Measurements from ENCODE around the gene LCLAT1. TPM values are rescaled to one million over a fixed set of nuclear protein-coding genes. Genes with fewer than 3 reads are reported as not detected.
"Not testable (repeated sequence)": the region's sequence is repeated elsewhere in the genome, so short reads cannot be mapped to it uniquely, and the experiment has no call there.

The LCLAT1 gene
- total RNA-seq, 1 experiment from 2014 or later: 21.7 TPM

GRCh38 chr2:30612371-30612770 is 165.3 kb downstream of the LCLAT1 start:
- peaks cover 35% of the 10 kb centered on the region for H3K4me1 ChIP-seq (ENCODE audit: low read length)
- H3K9me2 ChIP-seq (replicated peaks; ENCODE audit: insufficient read depth, low read length): no peaks in the 10 kb centered on the region
- no peaks in the 10 kb centered on the region for H4K20me1 ChIP-seq (ENCODE audit: insufficient read depth, low read depth, low read length)
- H2AFZ ChIP-seq (ENCODE audit: low read length): no peak overlapping the region
- peak overlapping the region; percentile 29; the same call in 1 of the 2 replicates for H3K27ac ChIP-seq (ENCODE audit: low read length)
- no peaks in the 10 kb centered on the region for H3K36me3 ChIP-seq (ENCODE audit: insufficient read depth, low read length)
- H3K4me2 ChIP-seq (ENCODE audit: low read depth, low read length, poor library complexity, severe bottlenecking): peak overlapping the region; percentile 29
- peaks cover 7% of the 10 kb centered on the region; the same call in 1 of the 2 replicates for H3K79me2 ChIP-seq (ENCODE audit: low read length)
- no peak overlapping the region for H3K4me3 ChIP-seq (ENCODE audit: low read length)
- DNase-seq: no peak
- H3K9ac ChIP-seq (ENCODE audit: low read length): no peak overlapping the region
- H3K9me3 ChIP-seq (ENCODE audit: low read length): no peaks in the 10 kb centered on the region
- no peaks in the 10 kb centered on the region for H3K27me3 ChIP-seq (ENCODE audit: low read length)

GRCh38 chr2:30613001-30613400 is 166.0 kb downstream of the LCLAT1 start:
- no peak overlapping the region for H3K4me2 ChIP-seq (ENCODE audit: low read depth, low read length, poor library complexity, severe bottlenecking)
- peaks cover 7% of the 10 kb centered on the region; the same call in 1 of the 2 replicates for H3K79me2 ChIP-seq (ENCODE audit: low read length)
- peak overlapping the region; percentile 29; the same call in 1 of the 2 replicates for H3K27ac ChIP-seq (ENCODE audit: low read length)
- no peaks in the 10 kb centered on the region for H3K27me3 ChIP-seq (ENCODE audit: low read length)
- H3K9me3 ChIP-seq (ENCODE audit: low read length): no peaks in the 10 kb centered on the region
- peaks cover 35% of the 10 kb centered on the region for H3K4me1 ChIP-seq (ENCODE audit: low read length)
- no peaks in the 10 kb centered on the region for H4K20me1 ChIP-seq (ENCODE audit: insufficient read depth, low read depth, low read length)
- no peak for DNase-seq
- H3K9me2 ChIP-seq (replicated peaks; ENCODE audit: insufficient read depth, low read length): no peaks in the 10 kb centered on the region
- no peak overlapping the region for H3K4me3 ChIP-seq (ENCODE audit: low read length)
- H2AFZ ChIP-seq (ENCODE audit: low read length): no peak overlapping the region
- no peak overlapping the region for H3K9ac ChIP-seq (ENCODE audit: low read length)
- H3K36me3 ChIP-seq (ENCODE audit: insufficient read depth, low read length): no peaks in the 10 kb centered on the region

DNA sequence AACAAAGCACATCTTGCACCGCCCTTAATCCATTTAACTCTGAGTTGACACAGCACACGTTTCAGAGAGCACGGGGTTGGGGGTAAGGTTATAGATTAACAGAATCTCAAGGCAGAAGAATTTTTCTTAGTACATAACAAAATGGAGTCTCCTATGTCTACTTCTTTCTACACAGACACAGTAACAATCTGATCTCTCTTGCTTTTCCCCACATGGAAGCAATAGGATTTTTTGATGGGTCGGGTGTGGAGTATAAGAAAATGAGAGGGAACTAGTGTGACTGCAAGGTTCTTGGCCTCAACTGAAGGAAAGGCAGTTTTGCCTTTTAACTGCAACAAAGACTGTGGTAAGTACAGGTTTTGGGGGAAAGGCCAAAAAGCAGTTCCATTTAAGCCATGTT is 167.2 kb downstream of the LCLAT1 start:
- H3K9ac ChIP-seq (ENCODE audit: low read length); H4K20me1 ChIP-seq (ENCODE audit: insufficient read depth, low read depth, low read length); H3K36me3 ChIP-seq (ENCODE audit: insufficient read depth, low read length); H2AFZ ChIP-seq (ENCODE audit: low read length); H3K27ac ChIP-seq (ENCODE audit: low read length); H3K9me3 ChIP-seq (ENCODE audit: low read length); H3K27me3 ChIP-seq (ENCODE audit: low read length); DNase-seq; H3K4me2 ChIP-seq (ENCODE audit: low read depth, low read length, poor library complexity, severe bottlenecking); H3K4me3 ChIP-seq (ENCODE audit: low read length); H3K9me2 ChIP-seq (replicated peaks; ENCODE audit: insufficient read depth, low read length): not testable (repeated sequence)
- H3K79me2 ChIP-seq (ENCODE audit: low read length): peaks cover 11% of the 10 kb centered on the region; the same call in 1 of the 2 replicates
- H3K4me1 ChIP-seq (ENCODE audit: low read length): peaks cover 47% of the 10 kb centered on the region

DNA sequence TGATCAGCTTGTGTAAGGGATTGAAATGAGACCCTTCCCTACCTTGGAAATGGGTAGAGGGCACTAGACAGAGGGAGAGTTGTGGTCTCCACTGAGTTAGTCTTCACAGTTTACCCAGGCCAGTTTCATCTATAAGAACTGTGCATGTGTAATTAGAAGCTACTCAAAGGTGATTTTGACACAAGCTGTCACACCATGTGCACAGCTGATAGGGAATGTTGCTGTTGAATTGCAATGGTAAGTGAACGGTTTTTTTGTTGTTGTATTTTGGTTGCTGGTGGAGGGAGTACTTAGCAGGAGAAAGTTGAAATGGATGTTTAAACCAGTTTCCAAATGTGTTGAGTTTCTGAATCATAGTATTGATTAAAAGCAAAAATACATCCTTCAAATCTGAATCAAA is 168.9 kb downstream of the LCLAT1 start:
- Histone ChIP-seq H3K36me3 (ENCODE audit: insufficient read depth, low read length) (no peaks in the 10 kb centered on the region), H3K9me2 (replicated peaks; ENCODE audit: insufficient read depth, low read length) (no peaks in the 10 kb centered on the region), H3K79me2 (ENCODE audit: low read length) (peaks cover 11% of the 10 kb centered on the region), H3K27me3 (ENCODE audit: low read length) (no peaks in the 10 kb centered on the region), H4K20me1 (ENCODE audit: insufficient read depth, low read depth, low read length) (no peaks in the 10 kb centered on the region), H3K9me3 (ENCODE audit: low read length) (no peaks in the 10 kb centered on the region), H3K27ac (ENCODE audit: low read length) (no peak overlapping the region), H3K4me1 (ENCODE audit: low read length) (peaks cover 49% of the 10 kb centered on the region), H3K4me3 (ENCODE audit: low read length) (no peak overlapping the region), H3K9ac (ENCODE audit: low read length) (no peak overlapping the region), H3K4me2 (ENCODE audit: low read depth, low read length, poor library complexity, severe bottlenecking) (no peak overlapping the region), H2AFZ (ENCODE audit: low read length) (no peak overlapping the region)
- DNase-seq: no peak

- no peaks in the 10 kb centered on the region for H4K20me1 ChIP-seq (ENCODE audit: insufficient read depth, low read depth, low read length)
- H3K9me2 ChIP-seq (replicated peaks; ENCODE audit: insufficient read depth, low read length): no peaks in the 10 kb centered on the region
- H3K79me2 ChIP-seq (ENCODE audit: low read length): peaks cover 7% of the 10 kb centered on the region
- H3K9ac ChIP-seq (ENCODE audit: low read length): no peak overlapping the region
- no peaks in the 10 kb centered on the region for H3K9me3 ChIP-seq (ENCODE audit: low read length)
- H3K4me3 ChIP-seq (ENCODE audit: low read length): peak overlapping the region; percentile 39
- H3K36me3 ChIP-seq (ENCODE audit: insufficient read depth, low read length): no peaks in the 10 kb centered on the region
- peak overlapping the region; percentile 58 for H3K4me2 ChIP-seq (ENCODE audit: low read depth, low read length, poor library complexity, severe bottlenecking)
- peak overlapping the region; percentile 66 for H3K27ac ChIP-seq (ENCODE audit: low read length)
- no peak for DNase-seq
- peaks cover 29% of the 10 kb centered on the region for H3K4me1 ChIP-seq (ENCODE audit: low read length)
- H2AFZ ChIP-seq (ENCODE audit: low read length): no peak overlapping the region
- H3K27me3 ChIP-seq (ENCODE audit: low read length): no peaks in the 10 kb centered on the region
These were observed 173.1 kb downstream of the LCLAT1 start for GRCh38 chr2:30620102-30620501.

DNA sequence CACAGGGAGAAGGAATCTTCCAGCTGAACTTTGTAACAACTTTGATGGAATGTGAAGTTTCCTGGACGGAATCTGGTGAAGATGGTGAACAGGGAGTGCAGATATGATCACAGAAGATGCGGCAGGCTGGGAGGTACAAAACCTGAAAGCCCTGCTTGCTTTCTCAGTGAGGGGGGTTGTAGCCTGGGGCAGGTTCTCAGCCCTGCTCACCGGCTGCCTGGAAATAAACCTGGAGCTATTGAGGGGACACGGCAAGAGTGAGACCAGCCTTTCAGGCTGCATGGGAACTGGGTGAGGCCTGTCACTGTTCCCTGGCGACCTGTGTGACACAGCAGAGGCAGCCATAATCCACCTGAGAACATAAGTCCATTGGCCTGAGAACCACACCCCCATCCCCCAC is 174.8 kb downstream of the LCLAT1 start:
- no peak overlapping the region for H3K4me3 ChIP-seq (ENCODE audit: low read length)
- H3K4me2 ChIP-seq (ENCODE audit: low read depth, low read length, poor library complexity, severe bottlenecking): no peak overlapping the region
- H3K4me1 ChIP-seq (ENCODE audit: low read length): peaks cover 29% of the 10 kb centered on the region
- H3K36me3 ChIP-seq (ENCODE audit: insufficient read depth, low read length): no peaks in the 10 kb centered on the region
- DNase-seq: no peak
- no peak overlapping the region for H3K9ac ChIP-seq (ENCODE audit: low read length)
- H3K9me2 ChIP-seq (replicated peaks; ENCODE audit: insufficient read depth, low read length): no peaks in the 10 kb centered on the region
- H3K79me2 ChIP-seq (ENCODE audit: low read length): peaks cover 4% of the 10 kb centered on the region; the same call in 1 of the 2 replicates
- no peaks in the 10 kb centered on the region for H3K27me3 ChIP-seq (ENCODE audit: low read length)
- no peaks in the 10 kb centered on the region for H3K9me3 ChIP-seq (ENCODE audit: low read length)
- H2AFZ ChIP-seq (ENCODE audit: low read length): no peak overlapping the region
- H4K20me1 ChIP-seq (ENCODE audit: insufficient read depth, low read depth, low read length): no peaks in the 10 kb centered on the region
- no peak overlapping the region for H3K27ac ChIP-seq (ENCODE audit: low read length)

- no peaks in the 10 kb centered on the region for H3K9me2 ChIP-seq (replicated peaks; ENCODE audit: insufficient read depth, low read length)
- H3K4me1 ChIP-seq (ENCODE audit: low read length): peaks cover 29% of the 10 kb centered on the region
- H3K9me3 ChIP-seq (ENCODE audit: low read length): no peaks in the 10 kb centered on the region
- H3K36me3 ChIP-seq (ENCODE audit: insufficient read depth, low read length): no peaks in the 10 kb centered on the region
- H3K27ac ChIP-seq (ENCODE audit: low read length): no peak overlapping the region
- H3K79me2 ChIP-seq (ENCODE audit: low read length): peaks cover 4% of the 10 kb centered on the region; the same call in 1 of the 2 replicates
- H2AFZ ChIP-seq (ENCODE audit: low read length): no peak overlapping the region
- H4K20me1 ChIP-seq (ENCODE audit: insufficient read depth, low read depth, low read length): no peaks in the 10 kb centered on the region
- no peak overlapping the region for H3K4me2 ChIP-seq (ENCODE audit: low read depth, low read length, poor library complexity, severe bottlenecking)
- H3K4me3 ChIP-seq (ENCODE audit: low read length): no peak overlapping the region
- H3K27me3 ChIP-seq (ENCODE audit: low read length): no peaks in the 10 kb centered on the region
- no peak for DNase-seq
- H3K9ac ChIP-seq (ENCODE audit: low read length): no peak overlapping the region
These were observed 175.4 kb downstream of the LCLAT1 start for GRCh38 chr2:30622452-30622851.

DNA sequence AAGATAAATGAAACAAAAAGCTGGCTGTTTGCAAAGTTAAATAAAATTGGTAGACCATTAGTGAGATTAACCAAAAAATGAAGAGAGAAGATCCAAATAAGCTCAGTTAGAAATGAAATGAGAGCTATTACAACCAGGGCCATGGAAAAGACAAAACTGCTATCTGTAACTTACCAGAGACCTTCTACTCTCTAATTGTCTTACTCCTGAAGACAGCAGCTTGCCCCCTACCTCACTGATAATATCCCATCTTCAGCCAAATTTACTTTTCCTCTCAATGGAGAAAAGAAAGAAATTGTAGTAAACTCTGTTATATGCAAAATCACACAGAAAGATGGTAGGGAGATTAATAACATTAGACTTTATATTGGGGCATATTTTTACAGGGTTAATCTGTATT is 178.2 kb downstream of the LCLAT1 start:
- Histone ChIP-seq H3K27ac (ENCODE audit: low read length) (no peak overlapping the region), H3K9me2 (replicated peaks; ENCODE audit: insufficient read depth, low read length) (no peaks in the 10 kb centered on the region), H4K20me1 (ENCODE audit: insufficient read depth, low read depth, low read length) (no peaks in the 10 kb centered on the region), H3K9me3 (ENCODE audit: low read length) (no peaks in the 10 kb centered on the region), H3K4me2 (ENCODE audit: low read depth, low read length, poor library complexity, severe bottlenecking) (no peak overlapping the region), H3K4me3 (ENCODE audit: low read length) (no peak overlapping the region), H3K79me2 (ENCODE audit: low read length) (no peaks in the 10 kb centered on the region; the same call in 1 of the 2 replicates), H3K9ac (ENCODE audit: low read length) (no peak overlapping the region), H3K27me3 (ENCODE audit: low read length) (no peaks in the 10 kb centered on the region), H3K4me1 (ENCODE audit: low read length) (peaks cover 12% of the 10 kb centered on the region), H3K36me3 (ENCODE audit: insufficient read depth, low read length) (no peaks in the 10 kb centered on the region), H2AFZ (ENCODE audit: low read length) (no peak overlapping the region)
- DNase-seq: no peak

- Histone ChIP-seq H4K20me1 (ENCODE audit: insufficient read depth, low read depth, low read length) (no peaks in the 10 kb centered on the region), H3K4me3 (ENCODE audit: low read length) (no peak overlapping the region), H3K9me2 (replicated peaks; ENCODE audit: insufficient read depth, low read length) (no peaks in the 10 kb centered on the region), H3K36me3 (ENCODE audit: insufficient read depth, low read length) (no peaks in the 10 kb centered on the region), H3K4me1 (ENCODE audit: low read length) (peaks cover 8% of the 10 kb centered on the region), H3K27me3 (ENCODE audit: low read length) (no peaks in the 10 kb centered on the region), H3K27ac (ENCODE audit: low read length) (no peak overlapping the region), H3K9me3 (ENCODE audit: low read length) (no peaks in the 10 kb centered on the region), H3K4me2 (ENCODE audit: low read depth, low read length, poor library complexity, severe bottlenecking) (no peak overlapping the region), H3K9ac (ENCODE audit: low read length) (no peak overlapping the region), H2AFZ (ENCODE audit: low read length) (no peak overlapping the region), H3K79me2 (ENCODE audit: low read length) (no peaks in the 10 kb centered on the region; the same call in 1 of the 2 replicates)
- DNase-seq: no peak
These were observed 178.7 kb downstream of the LCLAT1 start for GRCh38 chr2:30625701-30626100.

Measured in Karpas-422 (cell line).